Measurements from ENCODE around the gene L3MBTL1.
"Not testable (repeated sequence)": the region's sequence is repeated elsewhere in the genome, so short reads cannot be mapped to it uniquely, and the experiment has no call there.

Gene L3MBTL1

DNA sequence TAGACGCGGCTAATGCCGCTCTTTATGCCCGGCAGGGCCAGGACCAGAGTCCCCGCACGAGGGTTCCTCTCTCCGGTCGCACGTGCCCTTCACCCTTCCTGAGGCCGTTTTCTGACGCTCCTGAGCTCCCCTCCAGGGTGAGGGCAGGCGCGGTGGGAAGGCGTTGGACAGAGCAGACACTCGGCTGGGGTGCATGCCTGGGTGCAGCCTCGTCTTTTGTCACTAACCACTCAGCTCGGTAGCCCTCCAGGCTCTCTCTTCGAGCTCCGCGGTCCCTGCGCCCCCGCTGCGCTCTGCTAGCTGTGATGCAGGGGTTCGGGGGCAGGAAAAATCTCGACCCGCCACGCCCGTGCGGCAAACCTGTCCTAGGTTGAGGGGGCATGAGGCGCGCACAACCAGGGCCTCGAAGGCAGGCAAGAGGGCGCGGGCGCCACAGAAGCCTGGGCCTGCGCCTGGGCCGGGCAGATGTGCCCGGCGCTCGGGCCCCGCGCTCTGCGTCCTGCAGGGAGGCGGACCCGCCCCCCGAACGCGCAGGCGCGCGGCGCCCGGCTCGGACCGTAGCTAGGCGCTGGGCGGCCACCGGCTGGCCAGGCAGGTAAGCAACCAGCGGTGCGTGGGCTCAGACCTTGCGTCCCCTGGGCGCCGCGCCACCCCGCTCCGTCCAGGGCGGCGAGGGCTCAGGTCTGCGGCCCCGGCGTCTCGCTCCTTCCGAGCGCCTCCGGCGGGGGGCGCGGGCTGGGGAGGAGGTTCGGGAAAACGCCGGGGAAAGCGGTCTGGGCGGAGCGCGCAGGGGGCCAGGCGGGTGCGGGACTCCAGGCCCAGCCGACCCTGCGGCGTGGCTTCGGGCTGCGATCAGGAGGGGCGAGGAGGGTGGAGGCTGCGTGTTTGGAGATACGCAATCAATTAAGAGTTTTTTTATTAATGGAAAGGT is at the start of gene L3MBTL1:
TSS of gene L3MBTL1 (plus strand) at position 548 of the 931 bp plus-strand sequence. CDS start 5,807 bp downstream, outside the sequence.
- no peak for DNase-seq

- no peak for DNase-seq
These were observed 49.0 kb upstream of the L3MBTL1 start for GRCh38 chr20:43458422-43458924.

DNA sequence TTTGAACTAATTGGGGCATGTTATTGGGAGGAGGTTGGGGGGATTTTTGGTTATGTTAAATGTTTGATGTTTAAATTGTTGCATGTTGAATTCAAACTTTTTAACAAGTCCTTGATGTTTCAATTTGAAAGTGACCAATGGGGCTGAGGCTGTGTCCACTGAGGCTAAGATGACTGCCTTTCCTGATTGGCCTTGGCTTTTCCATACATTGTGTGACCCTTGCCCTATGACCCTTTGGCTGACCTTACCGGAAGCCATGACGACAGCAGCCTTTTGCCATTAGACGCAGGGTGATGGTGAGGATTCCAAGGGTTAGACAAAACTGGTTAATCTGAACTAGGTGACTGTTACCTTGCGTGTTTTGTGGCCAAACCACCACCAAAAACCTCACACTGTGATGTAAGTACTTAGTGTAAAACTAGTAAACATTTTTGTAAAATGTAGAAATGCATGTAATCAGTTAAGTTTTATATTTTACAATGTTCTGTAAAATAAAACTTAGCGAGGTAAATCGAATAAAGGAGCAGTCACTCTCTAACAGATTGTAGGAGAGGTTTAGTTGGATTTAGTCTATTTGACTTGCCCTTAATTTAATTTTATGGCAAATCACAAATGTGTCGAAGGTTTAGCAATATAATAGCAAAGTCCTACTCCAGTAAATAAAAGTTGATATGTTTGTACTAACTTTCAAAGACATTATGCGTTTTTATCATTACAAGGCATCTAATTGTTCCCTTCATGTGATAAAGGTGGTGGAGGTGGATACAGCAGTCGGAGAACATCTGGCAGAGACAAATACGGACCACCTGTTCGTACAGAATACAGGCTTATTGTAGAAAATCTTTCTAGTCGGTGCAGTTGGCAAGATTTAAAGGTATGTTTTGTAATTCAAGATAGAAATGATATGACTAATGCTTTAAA is 48.2 kb upstream of the L3MBTL1 start:
- DNase-seq: no peak

GRCh38 chr20:43460172-43460829 is 47.2 kb upstream of the L3MBTL1 start:
- no peak for DNase-seq

DNA sequence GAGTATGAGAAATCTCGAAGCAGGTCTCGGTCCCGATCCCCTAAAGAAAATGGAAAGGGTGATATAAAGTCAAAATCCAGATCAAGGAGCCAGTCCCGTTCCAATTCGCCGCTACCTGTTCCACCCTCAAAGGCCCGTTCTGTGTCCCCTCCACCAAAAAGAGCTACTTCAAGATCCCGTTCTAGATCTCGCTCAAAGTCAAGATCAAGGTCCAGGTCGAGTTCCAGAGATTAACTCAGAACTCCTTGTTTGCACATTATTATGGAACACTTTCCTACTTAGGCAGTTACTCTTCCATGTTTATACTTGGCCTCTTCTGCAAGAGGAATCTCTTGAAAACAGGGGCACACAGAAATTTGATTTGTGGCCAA is 46.7 kb upstream of the L3MBTL1 start:
- no peak for DNase-seq

GRCh38 chr20:43461894-43462659 is 45.4 kb upstream of the L3MBTL1 start:
- no peak for DNase-seq

- DNase-seq: no peak
These were observed 44.6 kb upstream of the L3MBTL1 start for GRCh38 chr20:43462660-43463526.

DNA sequence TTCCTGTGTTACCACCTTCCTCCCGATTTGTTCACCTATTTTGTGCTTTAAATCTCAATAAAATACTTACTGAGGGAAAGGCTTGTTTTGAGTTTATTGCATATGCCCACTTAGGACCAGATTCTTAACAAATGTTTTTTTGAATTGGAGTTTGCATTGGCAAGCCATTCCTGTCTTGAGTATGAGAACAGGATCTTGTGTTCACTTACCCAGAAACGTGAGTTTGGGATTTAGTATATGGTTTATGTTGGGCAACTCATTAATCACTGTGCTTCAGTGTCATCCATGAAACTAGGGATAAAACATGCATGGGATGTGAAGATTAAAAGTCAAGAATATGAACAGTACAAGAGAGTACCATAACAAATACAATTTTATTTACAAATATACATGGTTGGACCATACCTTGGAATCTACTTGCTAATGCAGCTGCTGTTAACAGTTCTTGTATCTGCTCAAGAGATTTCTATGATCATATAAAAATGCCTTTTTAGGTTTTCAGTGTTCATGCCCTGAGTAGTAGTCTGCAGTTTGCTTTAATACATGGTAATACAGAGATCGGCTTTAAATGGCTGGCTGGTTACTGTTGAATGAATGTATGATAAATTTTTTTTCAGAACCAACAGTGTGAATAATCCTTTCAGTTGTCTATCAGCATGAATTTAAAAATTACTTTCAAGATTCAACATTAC is 43.8 kb upstream of the L3MBTL1 start:
- DNase-seq: no peak

DNA sequence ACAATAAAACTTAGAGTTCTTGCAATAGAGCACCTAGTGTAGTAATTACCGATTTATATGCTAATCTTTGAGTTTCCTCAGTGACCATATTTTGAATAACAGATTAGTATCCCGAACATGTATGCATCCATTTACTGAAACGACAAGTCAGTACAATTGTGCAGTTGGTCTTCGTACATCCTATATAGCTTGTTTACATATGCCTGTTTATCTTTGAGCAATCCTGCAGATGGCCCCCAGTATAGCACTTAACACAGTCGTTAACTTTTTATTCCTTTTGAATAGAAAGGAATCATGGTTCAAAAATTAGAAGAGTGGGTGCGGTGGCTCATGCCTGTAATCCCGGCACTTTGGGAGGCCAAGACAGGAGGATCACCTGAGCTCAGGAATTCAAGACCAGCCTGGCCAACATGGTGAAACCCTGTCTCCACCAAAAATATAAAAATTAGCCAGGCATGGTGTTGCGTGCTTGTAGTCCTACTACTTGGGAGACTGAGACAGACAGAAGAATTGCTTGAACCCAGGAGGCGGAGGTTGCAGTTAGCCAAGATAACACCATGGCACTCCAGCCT is 43.2 kb upstream of the L3MBTL1 start:
- DNase-seq: no peak

- no peak for DNase-seq
These were observed 41.9 kb upstream of the L3MBTL1 start for GRCh38 chr20:43465625-43465943.

- DNase-seq: no peak
These were observed 39.9 kb upstream of the L3MBTL1 start for GRCh38 chr20:43467589-43467988.

DNA sequence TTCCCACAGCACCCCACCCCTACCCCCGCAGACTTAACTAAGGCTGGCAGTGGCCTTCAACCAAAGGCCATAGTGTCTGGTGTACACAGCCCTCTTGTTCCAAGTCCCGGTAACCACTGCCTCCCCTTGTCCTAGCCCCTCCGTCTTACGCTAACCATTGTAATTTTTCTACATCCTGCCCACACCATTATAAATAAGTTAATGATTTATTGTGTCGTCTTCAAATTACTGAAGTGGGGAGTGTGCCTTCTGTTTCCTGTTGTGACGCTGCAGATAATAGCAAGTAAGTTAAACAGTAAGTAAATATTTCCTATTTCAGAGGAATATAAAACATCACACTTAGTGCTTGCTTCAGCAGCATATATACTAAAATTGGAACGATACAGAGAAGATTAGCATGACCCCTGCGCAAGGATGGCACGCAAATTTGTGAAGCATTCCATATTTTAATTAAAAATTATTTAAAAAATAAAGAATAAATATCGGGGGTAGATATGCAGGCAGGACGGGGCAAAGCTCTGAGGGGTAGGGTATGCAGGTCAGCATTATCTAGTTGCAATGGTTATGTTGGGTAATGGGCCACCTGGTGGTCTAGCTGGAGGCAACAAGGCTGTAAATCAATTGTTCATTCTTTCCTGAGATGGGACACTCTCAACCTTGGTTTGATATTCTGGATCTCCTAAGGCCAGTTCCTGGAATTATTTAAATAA is 34.7 kb upstream of the L3MBTL1 start:
- DNase-seq: no peak

GRCh38 chr20:43473381-43473704 is 34.2 kb upstream of the L3MBTL1 start:
- DNase-seq: no peak

- DNase-seq: no peak
These were observed 30.3 kb upstream of the L3MBTL1 start for GRCh38 chr20:43477193-43477592.

- no peak for DNase-seq
These were observed 29.9 kb upstream of the L3MBTL1 start for GRCh38 chr20:43477619-43478018.

- no peak for DNase-seq
These were observed 17.5 kb upstream of the L3MBTL1 start for GRCh38 chr20:43490038-43490437.

DNA sequence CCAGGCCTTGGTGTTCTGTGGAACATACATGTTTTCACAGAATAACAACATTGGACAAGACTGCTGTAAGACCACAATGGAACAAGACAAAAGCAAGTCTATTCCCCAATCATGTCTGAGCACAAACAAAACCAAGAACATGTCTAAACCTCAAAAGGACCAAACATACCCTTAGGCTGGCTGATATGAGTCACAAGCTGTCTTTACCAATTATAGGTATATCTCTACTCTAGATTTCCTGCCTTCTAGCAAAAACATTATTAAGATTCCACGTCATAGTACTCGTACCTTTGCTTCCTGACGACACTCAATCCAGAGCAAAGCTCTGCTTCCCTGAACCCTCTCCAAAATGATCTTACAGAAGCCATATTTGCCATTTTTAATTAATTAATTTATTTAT is 15.4 kb upstream of the L3MBTL1 start:
- DNase-seq: no peak

DNA sequence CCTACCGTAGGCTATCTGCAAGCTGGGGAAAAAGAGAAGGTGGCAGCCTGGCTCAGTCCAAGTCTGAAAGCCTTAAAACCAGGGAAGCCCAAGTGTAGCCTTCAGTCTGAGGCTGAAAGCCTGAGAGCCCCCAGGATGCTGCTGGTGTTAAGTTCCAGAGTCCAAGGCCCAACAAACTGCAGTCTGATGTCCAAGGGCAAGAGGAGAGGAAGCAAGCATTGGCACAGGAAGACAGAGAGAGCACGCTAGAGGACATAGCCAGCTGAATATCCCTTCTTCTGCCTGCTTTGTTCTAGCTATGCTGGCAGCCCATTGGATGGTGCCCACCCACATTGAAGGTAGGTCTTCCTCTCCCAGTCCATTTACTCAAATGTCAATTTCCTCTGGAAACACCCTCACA is 12.1 kb upstream of the L3MBTL1 start:
- DNase-seq: no peak

GRCh38 chr20:43502021-43502420 is 5.5 kb upstream of the L3MBTL1 start:
- DNase-seq: not testable (repeated sequence)

DNA sequence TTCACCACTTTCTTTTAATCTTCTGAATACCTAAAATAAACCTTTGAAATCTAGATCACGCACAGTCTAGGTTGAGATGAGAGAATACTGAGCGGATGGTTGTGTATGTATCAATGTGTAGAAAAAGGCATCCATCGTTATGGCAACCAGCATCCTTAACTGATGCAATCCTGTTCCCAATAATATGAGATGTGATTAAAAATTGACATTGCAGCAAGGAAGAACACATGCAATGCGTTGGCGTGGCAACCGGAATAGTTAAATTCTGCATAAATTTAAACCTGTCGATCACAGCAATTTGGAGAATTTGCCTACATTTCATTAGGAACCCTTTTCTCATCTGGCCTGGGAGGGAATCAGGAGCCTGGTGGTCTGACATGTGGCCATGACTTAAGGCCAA is 1.3 kb upstream of the L3MBTL1 start:
- DNase-seq: no peak

All from GDM1 (cell line).